ENCODE data around the gene NAA40. TPM values are rescaled to one million over a fixed set of nuclear protein-coding genes. Genes with fewer than 3 reads are reported as not detected.

The NAA40 gene
- total RNA-seq, 1 experiment from 2014 or later = 20.0 TPM

GRCh38 chr11:63986932-63987513, 48.2 kb downstream of the NAA40 start:
- DNase-seq (ENCODE audit: low spot score) = no peak

GRCh38 chr11:63991558-63991957, 52.8 kb downstream of the NAA40 start:
- no peak for DNase-seq (ENCODE audit: low spot score)

GRCh38 chr11:63993100-63993499, 54.3 kb downstream of the NAA40 start:
- no peak for DNase-seq (ENCODE audit: low spot score)

- no peak for DNase-seq (ENCODE audit: low spot score)
These were observed 55.2 kb downstream of the NAA40 start for GRCh38 chr11:63993993-63994392.

- no peak for DNase-seq (ENCODE audit: low spot score)
These were observed 57.7 kb downstream of the NAA40 start for GRCh38 chr11:63996512-63996911.

- no peak for DNase-seq (ENCODE audit: low spot score)
These were observed 58.4 kb downstream of the NAA40 start for GRCh38 chr11:63997104-63997700.

- no peak for DNase-seq (ENCODE audit: low spot score)
These were observed 59.1 kb downstream of the NAA40 start for GRCh38 chr11:63997801-63998337.

GRCh38 chr11:63998558-63999348, 60.0 kb downstream of the NAA40 start:
- DNase-seq (ENCODE audit: low spot score) = no peak

GRCh38 chr11:63999349-64000025, 60.7 kb downstream of the NAA40 start:
- DNase-seq (ENCODE audit: low spot score) = no peak

GRCh38 chr11:64000026-64000739, 61.4 kb downstream of the NAA40 start:
- DNase-seq (ENCODE audit: low spot score) = no peak

- no peak for DNase-seq (ENCODE audit: low spot score)
These were observed 62.1 kb downstream of the NAA40 start for GRCh38 chr11:64000740-64001483.

GRCh38 chr11:64001484-64002420, 63.0 kb downstream of the NAA40 start:
- no peak for DNase-seq (ENCODE audit: low spot score)

- no peak for DNase-seq (ENCODE audit: low spot score)
These were observed 65.2 kb downstream of the NAA40 start for GRCh38 chr11:64003807-64004589.

- no peak for DNase-seq (ENCODE audit: low spot score)
These were observed 65.8 kb downstream of the NAA40 start for GRCh38 chr11:64004590-64004984.

GRCh38 chr11:64005691-64006090, 66.9 kb downstream of the NAA40 start:
- no peak for DNase-seq (ENCODE audit: low spot score)

GRCh38 chr11:64006398-64006797, 67.6 kb downstream of the NAA40 start:
- DNase-seq (ENCODE audit: low spot score) = no peak

Measured in HT-29 (cell line).